ENCODE measurements around the gene VKORC1. TPM values are rescaled to one million over a fixed set of nuclear protein-coding genes. Genes with fewer than 3 reads are reported as not detected.

Gene VKORC1
- total and polyA plus RNA-seq, 10 donors = 23.5 to 74.2 (median 51.6) TPM

DNA sequence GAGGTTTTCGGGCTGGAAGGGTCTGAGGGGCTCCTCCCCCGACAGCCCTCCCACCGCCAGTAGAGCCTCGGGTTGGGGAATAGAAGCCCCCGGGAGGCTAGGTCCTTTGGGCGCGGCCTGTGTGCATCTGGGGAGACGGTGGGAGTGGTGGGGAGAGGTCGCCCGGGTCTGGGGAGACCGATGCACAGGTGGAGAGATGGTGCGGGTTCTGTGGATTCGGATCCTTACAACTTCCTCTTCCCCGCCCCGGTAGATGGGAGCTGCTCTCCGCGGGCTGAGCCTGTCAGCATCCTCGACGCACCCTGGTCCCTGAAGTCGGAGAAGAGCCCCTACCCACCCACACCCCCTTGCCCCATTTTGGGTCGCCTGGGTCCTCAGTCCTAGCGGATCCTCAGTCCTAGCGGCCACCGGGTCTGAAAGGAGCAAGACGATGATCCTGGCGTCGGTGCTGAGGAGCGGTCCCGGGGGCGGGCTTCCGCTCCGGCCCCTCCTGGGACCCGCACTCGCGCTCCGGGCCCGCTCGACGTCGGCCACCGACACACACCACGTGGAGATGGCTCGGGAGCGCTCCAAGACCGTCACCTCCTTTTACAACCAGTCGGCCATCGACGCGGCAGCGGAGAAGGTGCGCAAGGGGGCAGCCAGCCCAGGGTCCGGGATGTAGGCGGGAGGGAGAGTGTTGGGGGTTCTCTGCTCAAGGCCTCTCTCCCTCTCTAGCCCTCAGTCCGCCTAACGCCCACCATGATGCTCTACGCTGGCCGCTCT, 14.4 kb upstream of the VKORC1 start:
- no peak for TF ChIP-seq POLR2A (IDR thresholded peaks at IDR 0.05)
- TF ChIP-seq, protein P1, sequence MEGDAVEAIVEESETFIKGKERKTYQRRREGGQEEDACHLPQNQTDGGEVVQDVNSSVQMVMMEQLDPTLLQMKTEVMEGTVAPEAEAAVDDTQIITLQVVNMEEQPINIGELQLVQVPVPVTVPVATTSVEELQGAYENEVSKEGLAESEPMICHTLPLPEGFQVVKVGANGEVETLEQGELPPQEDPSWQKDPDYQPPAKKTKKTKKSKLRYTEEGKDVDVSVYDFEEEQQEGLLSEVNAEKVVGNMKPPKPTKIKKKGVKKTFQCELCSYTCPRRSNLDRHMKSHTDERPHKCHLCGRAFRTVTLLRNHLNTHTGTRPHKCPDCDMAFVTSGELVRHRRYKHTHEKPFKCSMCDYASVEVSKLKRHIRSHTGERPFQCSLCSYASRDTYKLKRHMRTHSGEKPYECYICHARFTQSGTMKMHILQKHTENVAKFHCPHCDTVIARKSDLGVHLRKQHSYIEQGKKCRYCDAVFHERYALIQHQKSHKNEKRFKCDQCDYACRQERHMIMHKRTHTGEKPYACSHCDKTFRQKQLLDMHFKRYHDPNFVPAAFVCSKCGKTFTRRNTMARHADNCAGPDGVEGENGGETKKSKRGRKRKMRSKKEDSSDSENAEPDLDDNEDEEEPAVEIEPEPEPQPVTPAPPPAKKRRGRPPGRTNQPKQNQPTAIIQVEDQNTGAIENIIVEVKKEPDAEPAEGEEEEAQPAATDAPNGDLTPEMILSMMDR (IDR thresholded peaks at IDR 0.05 in 8 of 11, conservative IDR thresholded peaks at IDR 0.05 in 3 of 11) = no peak
- no peak for TF ChIP-seq POLR2AphosphoS5 (IDR thresholded peaks at IDR 0.05)
- Histone ChIP-seq H3K9me3 (no peaks in the 10 kb centered on the region), H3K27ac (peak overlapping the region; percentile 84 to 96 (median 88)), H3K4me1 (peaks cover 11 to 65% (median 47%) of the 10 kb centered on the region in 6 donors), H3K27me3 (replicated peaks in 1 of 7) (no peaks in the 10 kb centered on the region), H3K4me3 (peak overlapping the region; percentile 75 to 97 (median 86)), H3K36me3 (peaks cover 0 to 44% (median 37%) of the 10 kb centered on the region in 6 donors)
- intact Hi-C loops (cut with DNase I; ENCODE audit: low total_unique reads) = no loop called here
- 51 to 57% (median 54%) methylated on average over 28 to 55 of the region's 57 CpGs for whole genome bisulfite sequencing, 5 donors
- DNase-seq = no peak

DNA sequence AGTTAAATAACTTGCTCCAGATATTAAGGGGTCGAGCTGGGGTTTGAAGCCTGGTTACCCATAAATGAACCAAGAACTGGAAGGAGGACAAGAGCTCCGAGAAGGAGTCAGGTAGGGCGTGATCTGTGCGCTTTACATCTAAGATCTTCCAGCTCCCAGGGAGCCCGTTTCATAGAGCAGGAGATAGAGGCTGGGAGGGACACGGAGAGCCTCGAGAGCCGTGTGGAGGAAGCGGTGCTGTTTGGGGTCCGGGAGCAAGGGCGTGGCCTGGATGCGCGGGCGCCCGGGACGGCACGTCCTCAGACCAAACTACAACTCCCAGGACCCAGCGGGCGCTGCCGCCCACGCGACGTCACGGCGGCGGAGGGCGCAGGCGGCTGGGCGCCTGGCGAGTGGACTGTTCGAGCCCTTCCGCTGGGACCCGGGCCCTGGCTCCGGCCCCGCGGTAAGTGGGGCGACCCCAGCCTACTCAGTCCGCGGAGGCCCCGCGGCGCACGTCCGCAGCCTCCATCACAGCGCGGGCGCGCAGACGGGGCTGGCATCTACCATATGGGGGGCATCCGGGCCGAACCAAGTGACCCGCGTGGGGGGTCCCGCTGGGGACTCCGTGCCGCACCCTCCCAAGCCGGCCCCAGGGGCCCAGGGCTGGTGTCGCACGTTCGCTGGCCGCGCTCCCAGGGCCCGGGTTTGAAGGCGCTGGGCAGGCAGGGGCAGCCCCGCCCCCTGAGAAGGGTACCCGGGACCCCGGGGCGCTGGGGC, 13.6 kb upstream of the VKORC1 start, which contains the start of gene BCKDK:
Gene BCKDK (plus strand): TSS at position 352 of the 759 bp plus-strand sequence. CDS start 838 bp downstream, outside the sequence.
- DNase-seq = peak; percentile 95

DNA sequence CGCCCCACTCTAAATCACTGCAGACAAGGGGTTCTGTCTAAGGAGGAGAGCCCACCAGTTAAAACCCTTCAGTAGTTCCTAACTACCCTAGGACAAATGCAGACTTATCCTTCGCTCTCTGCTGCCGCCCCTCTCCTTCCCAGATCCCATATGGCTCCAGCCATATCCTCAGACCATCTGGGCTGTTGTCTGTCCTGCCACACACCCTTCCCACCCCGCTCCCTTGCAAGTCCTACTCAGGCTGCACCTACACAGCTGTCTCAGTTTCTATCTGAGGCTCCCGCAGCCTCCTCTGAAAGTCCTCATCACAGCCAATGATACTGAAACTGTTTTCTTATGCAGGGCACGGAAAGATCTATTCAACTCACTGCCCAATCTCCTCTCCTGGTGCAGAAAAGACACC, 12.9 kb upstream of the VKORC1 start:
- no peak for TF ChIP-seq POLR2AphosphoS5 (IDR thresholded peaks at IDR 0.05)
- TF ChIP-seq, protein P1 (IDR thresholded peaks at IDR 0.05 in 8 of 11, conservative IDR thresholded peaks at IDR 0.05 in 3 of 11) = no peak
- TF ChIP-seq POLR2A (IDR thresholded peaks at IDR 0.05) = no peak
- Histone ChIP-seq H3K27me3 (replicated peaks in 1 of 7) (no peaks in the 10 kb centered on the region), H3K9me3 (no peaks in the 10 kb centered on the region), H3K27ac (peak overlapping the region in 5 of 8 donors; percentile 87 to 96 (median 92)), H3K4me1 (peaks cover 11 to 50% (median 37%) of the 10 kb centered on the region in 6 donors), H3K36me3 (peaks cover 0 to 35% (median 31%) of the 10 kb centered on the region in 6 donors), H3K4me3 (peak overlapping the region in 2 of 8 donors; percentile 88 to 97)
- WGBS, 5 donors = 82 to 90% (median 89%) methylated on average over 6 of the region's 6 CpGs
- intact Hi-C loops (cut with DNase I; ENCODE audit: low total_unique reads) = no loop called here
- DNase-seq = no peak

More for the DNA sequence above, 13.6 kb upstream of the VKORC1 start, which contains the start of gene BCKDK:
- WGBS, 5 donors = 4 to 14% (median 5%) methylated on average over 17 to 68 of the region's 68 CpGs
- no peaks in the 10 kb centered on the region for H3K27me3 ChIP-seq (replicated peaks in 1 of 7)
- TF ChIP-seq POLR2A (IDR thresholded peaks at IDR 0.05) (no peak), POLR2AphosphoS5 (IDR thresholded peaks at IDR 0.05) (peak; percentile 91 to 92 (median 91))
- TF ChIP-seq, protein P1 (IDR thresholded peaks at IDR 0.05 in 8 of 11, conservative IDR thresholded peaks at IDR 0.05 in 3 of 11) = no peak
- peak within 1 kb of the TSS; percentile 84 to 96 (median 88) for H3K27ac ChIP-seq
- H3K36me3 ChIP-seq = peaks cover 0 to 42% (median 37%) of the 10 kb centered on the region in 6 donors
- peaks cover 11 to 58% (median 40%) of the 10 kb centered on the region in 6 donors for H3K4me1 ChIP-seq
- intact Hi-C loops (cut with DNase I; ENCODE audit: low total_unique reads) = no loop called here
- H3K9me3 ChIP-seq = no peaks in the 10 kb centered on the region
- peak within 1 kb of the TSS; percentile 75 to 97 (median 86) for H3K4me3 ChIP-seq
